A549 (cell line): ENCODE data around the gene ZFYVE19. TPM values are rescaled to one million over a fixed set of nuclear protein-coding genes. Genes with fewer than 3 reads are reported as not detected.

ENCODE experiments used
- ATAC-seq, 2 experiments: fragments of 200-7000 bp in 1 of 2; fragments of >200 bp in 1 of 2; cut with Nextera tagmentation in 1 of 2; cut with Tn5 transposase in 1 of 2; 3 replicates each; pipeline versions ENCODE4 v1.8.0 to v1.9.1; 2018 to 2020; ENCODE audit warnings: mild to moderate bottlenecking in 1 of 2, moderate library complexity in 1 of 2
- CTCF ChIA-PET: fragments of 300-600 bp; sonication (Branson Sonifier 250); formaldehyde crosslinking; extraction: SDS; loops from one replicate; lab custom pipeline; 2021; ENCODE audit warnings: antibody characterized with exemption, inconsistent platforms; lab: Yijun Ruan, JAX
- POLR2A ChIA-PET: fragments of 350-600 bp; formaldehyde crosslinking; extraction: SDS; loops from one replicate; lab custom pipeline; 2021; ENCODE audit warnings: antibody characterized with exemption, inconsistent platforms; lab: Yijun Ruan, JAX
- DNase-seq, 2 experiments: peaks; one replicate each; pipeline versions ENCODE4 v3.0.0 to v3.0.0-alpha.2; 2011 to 2016; ENCODE audit warnings: low read depth in 1 of 2, low spot score in 1 of 2
- FAIRE-seq: peaks from 2 replicates; lab custom pipeline; 2011; peaks lifted over from hg19 to GRCh38; lab: Jason Lieb, UNC
- H3K27ac ChIP-seq, 2 experiments: fragments of >200 bp; sonication (Bioruptor Twin); formaldehyde crosslinking; 3 replicates each; pipeline ENCODE4 v1.5.1; 2016 to 2017
- H3K4me1 ChIP-seq: fragments of >200 bp; sonication (Bioruptor Twin); formaldehyde crosslinking; 3 replicates; pipeline ENCODE4 v1.6.1; 2016
- H3K4me2 ChIP-seq: fragments of >200 bp; sonication (Bioruptor Twin); formaldehyde crosslinking; 3 replicates; pipeline ENCODE4 v1.6.1; 2016
- H3K4me3 ChIP-seq: fragments of >200 bp; sonication (Bioruptor Twin); formaldehyde crosslinking; 3 replicates; pipeline ENCODE4 v1.5.1; 2016
- H3K9me3 ChIP-seq: fragments of >200 bp; sonication (Bioruptor Twin); formaldehyde crosslinking; 3 replicates; pipeline ENCODE4 v1.6.1; 2016
- E2F6 ChIP-seq: IDR thresholded peaks from 2 replicates; pipeline ENCODE4 v1.6.1; 2012; ENCODE audit warnings: low read depth, borderline replicate concordance
- EP300 ChIP-seq, 2 experiments: fragments of >200 bp; sonication (Bioruptor Twin); formaldehyde crosslinking; IDR thresholded peaks; 2 replicates in 1 of 2; 3 replicates in 1 of 2; pipeline ENCODE4 v1.6.1; 2016 to 2017
- ESRRA ChIP-seq: fragments of 150-350 bp; IDR thresholded peaks from 2 replicates; pipeline ENCODE4 v1.6.1; 2014; ENCODE audit warnings: mild to moderate bottlenecking, low read length, borderline replicate concordance
- FOSL2 ChIP-seq, 2 experiments: fragments of 450-650 bp in 1 of 2; fragments of >200 bp in 1 of 2; sonication (Bioruptor Twin) in 1 of 2; formaldehyde crosslinking; IDR thresholded peaks; 2 replicates each; pipeline versions ENCODE4 v1.5.0 to v1.6.1; 2016 to 2020; ENCODE audit warnings: mild to moderate bottlenecking in 1 of 2, moderate library complexity in 1 of 2
- HMGXB4 ChIP-seq: fragments of 250-450 bp; sonication (Bioruptor Pico); IDR thresholded peaks from 2 replicates; pipeline ENCODE4 v1.5.0; 2021; ENCODE audit warnings: mild to moderate bottlenecking, moderate library complexity, borderline replicate concordance
- HOXB5 ChIP-seq: fragments of 250-450 bp; sonication (Bioruptor Pico); IDR thresholded peaks from 2 replicates; pipeline ENCODE4 v1.5.0; 2020; ENCODE audit warnings: mild to moderate bottlenecking, moderate library complexity
- MAFK ChIP-seq: fragments of 450-650 bp; IDR thresholded peaks from 2 replicates; pipeline ENCODE4 v1.6.1; 2014; ENCODE audit not compliant: partially characterized antibody
- MAZ ChIP-seq: fragments of 150-350 bp; IDR thresholded peaks from 2 replicates; pipeline ENCODE4 v1.6.1; 2014; ENCODE audit warnings: antibody characterized with exemption, low read depth, low read length, borderline replicate concordance
- MYC ChIP-seq: IDR thresholded peaks from 2 replicates; pipeline ENCODE4 v1.6.1; 2012; ENCODE audit warnings: mild to moderate bottlenecking, inconsistent platforms, low read length, improper control_type of control experiment, borderline replicate concordance
- NFE2L2 ChIP-seq: fragments of 150-350 bp; conservative IDR thresholded peaks from 2 replicates; pipeline ENCODE4 v1.6.1; 2014; ENCODE audit warnings: low read length
- POLR2AphosphoS2 ChIP-seq: conservative IDR thresholded peaks from 2 replicates; pipeline ENCODE4 v1.6.1; 2012; ENCODE audit warnings: low read length, improper control_type of control experiment, inconsistent platforms
- RARB ChIP-seq: fragments of 250-450 bp; sonication (Bioruptor Pico); IDR thresholded peaks from 2 replicates; pipeline ENCODE4 v1.8.0; 2021; ENCODE audit warnings: mild to moderate bottlenecking, moderate library complexity
- RNF2 ChIP-seq: fragments of 200-600 bp; sonication (generic); IDR thresholded peaks from 2 replicates; pipeline ENCODE4 v1.6.1; 2016; ENCODE audit warnings: low read depth, mild to moderate bottlenecking, antibody characterized with exemption, moderate library complexity, borderline replicate concordance
- ZNF302 ChIP-seq: fragments of 250-450 bp; sonication (Bioruptor Pico); IDR thresholded peaks from 2 replicates; pipeline ENCODE4 v1.9.0; 2021; ENCODE audit warnings: inconsistent platforms, mild to moderate bottlenecking, moderate library complexity
- WGBS: methylation state at CpG from one replicate; pipeline ENCODE4 v1.1.6; 2017; ENCODE audit errors: missing lambda C conversion rate; 5-methylcytosine and 5-hydroxymethylcytosine counted together
- polyA plus RNA-seq, 4 experiments: library from polyadenylated mRNA; depleted of rRNA in 3 of 4; stranded (reverse); fragments of >200 nt; fragmentation: RNase III in 1 of 4; extraction: RNeasy Plus Mini Kit Qiagen cat#74134 plus additional on column Dnase treatment in 1 of 4; gene quantifications; 2 replicates in 3 of 4; 3 replicates in 1 of 4; pipeline ENCODE4 v1.2.3, GENCODE V29; 2011 to 2017

ZFYVE19 gene
- polyA plus RNA-seq, 2 of the 4 experiments (the other 2 are of a cell fraction), result 15.6 to 25.6 TPM

- H3K27ac ChIP-seq, result no peak overlapping the region
Measured at GRCh38 chr15:40815042-40815698, 8.3 kb downstream of the ZFYVE19 start.

GRCh38 chr15:40819048-40819447, 12.2 kb downstream of the ZFYVE19 start:
- no peak for FAIRE-seq
- Histone ChIP-seq H3K27ac (no peak overlapping the region), H3K4me3 (no peak overlapping the region), H3K4me1 (peaks cover 8% of the 10 kb centered on the region; the same call in 2 of the 3 replicates), H3K4me2 (no peak overlapping the region)
- CTCF ChIA-PET, result interaction anchor here (1.3 kb wide), 1 partner anchor 38 kb away, joined by 4 read pairs; no protein-coding TSS in a partner anchor
- WGBS, result 74% methylated on average over 7 of the region's 7 CpGs
- TF ChIP-seq RNF2 (no peak), MAFK (peak; percentile 54)
- TF ChIP-seq, all 56 proteins: peak for 1
- DNase-seq (no peak), ATAC-seq (no peak)
- POLR2A ChIA-PET, result no interaction called here
- no peaks in the 10 kb centered on the region for H3K9me3 ChIP-seq

More at GRCh38 chr15:40815042-40815698, 8.3 kb downstream of the ZFYVE19 start:
- WGBS, result 91% methylated on average over 4 of the region's 4 CpGs
- H3K4me2 ChIP-seq, result no peak overlapping the region
- FAIRE-seq, result no peak
- ATAC-seq, result no peak
- TF ChIP-seq E2F6, result no peak
- no peak for TF ChIP-seq FOSL2 (IDR thresholded peaks at IDR 0.05)
- no peak for TF ChIP-seq FOSL2 (CRISPR knock-in tag; IDR thresholded peaks at IDR 0.05)
- no peak for TF ChIP-seq MAFK
- TF ChIP-seq HMGXB4 (CRISPR knock-in tag), result no peak
- TF ChIP-seq ESRRA, result no peak
- TF ChIP-seq MAZ, result no peak
- no peak for TF ChIP-seq EP300 (IDR thresholded peaks at IDR 0.05)
- no peak for TF ChIP-seq RARB (CRISPR knock-in tag)
- TF ChIP-seq ZNF302, result no peak
- no peak for TF ChIP-seq NFE2L2
- no peaks in the 10 kb centered on the region for H3K9me3 ChIP-seq
- H3K4me1 ChIP-seq, result no peaks in the 10 kb centered on the region
- POLR2A ChIA-PET, result interaction anchor here (0.6 kb wide), 1 partner anchor 11 kb away, joined by 7 read pairs; no protein-coding TSS in a partner anchor
- no peak overlapping the region for H3K4me3 ChIP-seq
- CTCF ChIA-PET, result interaction anchor here (0.6 to 2.0 kb wide), 6 partner anchors 33 to 135 kb away, joined by 3 to 5 read pairs (median 4); no protein-coding TSS in a partner anchor
- DNase-seq, result no peak

GRCh38 chr15:40821195-40821594, 14.3 kb downstream of the ZFYVE19 start:
- H3K4me1 ChIP-seq, result peaks cover 29% of the 10 kb centered on the region
- H3K9me3 ChIP-seq, result no peaks in the 10 kb centered on the region
- ATAC-seq (no peak), DNase-seq (no peak), FAIRE-seq (no peak)
- H3K4me2 ChIP-seq, result no peak overlapping the region
- TF ChIP-seq POLR2AphosphoS2 (no peak), MYC (no peak), HOXB5 (CRISPR knock-in tag) (no peak), NFE2L2 (no peak)
- ChIA-PET CTCF (interaction anchor here (0.6 kb wide), 1 partner anchor 28 kb away, joined by 4 read pairs; no protein-coding TSS in a partner anchor), POLR2A (no interaction called here)
- no peak overlapping the region for H3K4me3 ChIP-seq
- no peak overlapping the region for H3K27ac ChIP-seq
- 86% methylated on average over 2 of the region's 2 CpGs for WGBS
